Mesenchymal stem cell (in vitro differentiated cells and primary cell): ENCODE results near the gene MYL4.
"Not testable (repeated sequence)": the region's sequence is repeated elsewhere in the genome, so short reads cannot be mapped to it uniquely, and the experiment has no call there.

Experiments used
- DNase-seq: peaks from one replicate; pipeline ENCODE4 v3.0.0-alpha.2; 2013
- H2AFZ ChIP-seq: one replicate; pipeline ENCODE4 v1.6.1; 2013; ENCODE audit warnings: low read depth, mild to moderate bottlenecking, control low read depth, inconsistent platforms, low read length, moderate library complexity
- H2AK5ac ChIP-seq: 2 replicates; pipeline ENCODE4 v1.6.1; 2013; ENCODE audit warnings: low read length, moderate library complexity, mild to moderate bottlenecking, inconsistent platforms; ENCODE audit not compliant: severe bottlenecking
- H2BK120ac ChIP-seq: one replicate; pipeline ENCODE4 v1.6.1; 2013; ENCODE audit warnings: low read depth, mild to moderate bottlenecking, inconsistent platforms, low read length, moderate library complexity
- H2BK12ac ChIP-seq, 2 experiments: one replicate each; pipeline ENCODE4 v1.6.1; 2013; ENCODE audit warnings: inconsistent platforms in 2 of 2, low read length in 2 of 2, mild to moderate bottlenecking in 2 of 2, moderate library complexity in 2 of 2, control low read depth in 1 of 2
- H2BK15ac ChIP-seq: one replicate; pipeline ENCODE4 v1.6.1; 2013; ENCODE audit warnings: mild to moderate bottlenecking, low read depth, inconsistent platforms; ENCODE audit not compliant: poor library complexity, severe bottlenecking
- H2BK5ac ChIP-seq: 2 replicates; pipeline ENCODE4 v1.6.1; 2013; ENCODE audit warnings: low read depth, mild to moderate bottlenecking, low read length, control low read depth, inconsistent platforms; ENCODE audit not compliant: poor library complexity, severe bottlenecking
- H3K14ac ChIP-seq, 2 experiments: one replicate each; pipeline ENCODE4 v1.6.1; 2013; ENCODE audit warnings: inconsistent platforms in 2 of 2, low read length in 2 of 2, control low read depth in 1 of 2, mild to moderate bottlenecking in 1 of 2, moderate library complexity in 1 of 2
- H3K18ac ChIP-seq, 2 experiments: one replicate each; pipeline ENCODE4 v1.6.1; 2013; ENCODE audit warnings: inconsistent platforms in 2 of 2, low read length in 2 of 2, control low read depth in 1 of 2, low read depth in 1 of 2, mild to moderate bottlenecking in 1 of 2
- H3K23ac ChIP-seq, 2 experiments: one replicate each; pipeline ENCODE4 v1.6.1; 2013; ENCODE audit warnings: inconsistent platforms in 2 of 2, low read length in 2 of 2, mild to moderate bottlenecking in 2 of 2, moderate library complexity in 2 of 2, control low read depth in 1 of 2
- H3K27ac ChIP-seq: 2 replicates; pipeline ENCODE4 v1.5.1; 2013; ENCODE audit warnings: mild to moderate bottlenecking, moderate library complexity, low read length, control low read depth, inconsistent platforms; ENCODE audit not compliant: poor library complexity, severe bottlenecking
- H3K27me3 ChIP-seq, 2 experiments: 2 replicates each; pipeline versions ENCODE4 v1.6.1 to v1.7.0; 2013; ENCODE audit warnings: low read length in 2 of 2, mild to moderate bottlenecking in 2 of 2, moderate library complexity in 2 of 2, control low read depth in 1 of 2, inconsistent platforms in 1 of 2; ENCODE audit not compliant: control insufficient read depth in 1 of 2, insufficient read depth in 1 of 2
- H3K36me3 ChIP-seq, 2 experiments: 2 replicates each; pipeline versions ENCODE4 v1.6.1 to v1.7.0; 2013; ENCODE audit warnings: low read length in 2 of 2, control low read depth in 1 of 2, inconsistent platforms in 1 of 2, low read depth in 1 of 2, mild to moderate bottlenecking in 1 of 2; ENCODE audit not compliant: insufficient read depth in 2 of 2, control insufficient read depth in 1 of 2
- H3K4ac ChIP-seq, 2 experiments: one replicate each; pipeline ENCODE4 v1.6.1; 2013; ENCODE audit warnings: inconsistent platforms in 2 of 2, low read length in 2 of 2, mild to moderate bottlenecking in 2 of 2, moderate library complexity in 2 of 2, control low read depth in 1 of 2, low read depth in 1 of 2
- H3K4me1 ChIP-seq: 2 replicates; pipeline ENCODE4 v1.6.1; 2013; ENCODE audit warnings: low read depth, low read length, control low read depth; ENCODE audit not compliant: control insufficient read depth, insufficient read depth
- H3K4me2 ChIP-seq: 2 replicates; pipeline ENCODE4 v1.6.1; 2013; ENCODE audit warnings: low read length, mild to moderate bottlenecking, inconsistent platforms; ENCODE audit not compliant: poor library complexity, severe bottlenecking
- H3K4me3 ChIP-seq, 2 experiments: 2 replicates each; pipeline versions ENCODE4 v1.5.1 to v1.7.0; 2013; ENCODE audit warnings: low read length in 2 of 2, mild to moderate bottlenecking in 2 of 2, control low read depth in 1 of 2, low read depth in 1 of 2; ENCODE audit not compliant: insufficient read depth in 1 of 2
- H3K79me1 ChIP-seq: replicated peaks from 2 replicates; pipeline ENCODE4 v1.6.1; 2013; ENCODE audit warnings: mild to moderate bottlenecking, control low read depth, low read length, inconsistent platforms; ENCODE audit not compliant: poor library complexity, severe bottlenecking
- H3K9ac ChIP-seq: 2 replicates; pipeline ENCODE4 v1.7.0; 2013; ENCODE audit warnings: mild to moderate bottlenecking, low read length, moderate library complexity
- H3K9me3 ChIP-seq: 2 replicates; pipeline ENCODE4 v1.7.0; 2013; ENCODE audit warnings: mild to moderate bottlenecking, low read length; ENCODE audit not compliant: control insufficient read depth
- H4K8ac ChIP-seq: one replicate; pipeline ENCODE4 v1.6.1; 2013; ENCODE audit warnings: inconsistent platforms, mild to moderate bottlenecking, low read length, moderate library complexity
- H4K91ac ChIP-seq: one replicate; pipeline ENCODE4 v1.6.1; 2013; ENCODE audit warnings: mild to moderate bottlenecking, low read length, inconsistent platforms
- WGBS: methylation state at CpG from one replicate; pipeline ENCODE4 v1.1.7; 2013; ENCODE audit warnings: mixed read lengths; 5-methylcytosine and 5-hydroxymethylcytosine counted together

Gene MYL4

GRCh38 chr17:47223460-47223859 lies 14.3 kb downstream of the MYL4 start:
- Histone ChIP-seq H3K36me3 (no peaks in the 10 kb centered on the region), H3K4ac (peak overlapping the region in 1 of 2 experiments; percentile 0), H3K23ac (no peak overlapping the region), H3K14ac (no peak overlapping the region), H2BK12ac (peak overlapping the region; percentile 8 to 35), H3K9ac (no peak overlapping the region), H3K4me3 (no peak overlapping the region), H2AFZ (no peak overlapping the region), H2BK5ac (no peak overlapping the region), H3K27ac (no peak overlapping the region), H3K4me2 (no peak overlapping the region), H3K79me1 (no peaks in the 10 kb centered on the region), H4K8ac (no peak overlapping the region), H2AK5ac (peak overlapping the region; percentile 43), H2BK15ac (peak overlapping the region; percentile 37), H3K18ac (peak overlapping the region in 1 of 2 experiments; percentile 79), H2BK120ac (no peak overlapping the region), H3K9me3 (no peaks in the 10 kb centered on the region), H3K4me1 (peaks cover 5% of the 10 kb centered on the region), H3K27me3 (no peaks in the 10 kb centered on the region), H4K91ac (no peak overlapping the region)
- WGBS: 67% methylated on average over 5 of the region's 5 CpGs
- no peak for DNase-seq

- H3K4ac ChIP-seq, H4K8ac ChIP-seq, H4K91ac ChIP-seq, H3K14ac ChIP-seq, H3K36me3 ChIP-seq, H3K23ac ChIP-seq, H3K4me2 ChIP-seq, H2BK5ac ChIP-seq, H3K27ac ChIP-seq, H2AK5ac ChIP-seq, H3K18ac ChIP-seq, H2BK12ac ChIP-seq, H2AFZ ChIP-seq, H3K27me3 ChIP-seq, H3K9me3 ChIP-seq, DNase-seq, H3K4me1 ChIP-seq, H3K9ac ChIP-seq, H3K4me3 ChIP-seq, H3K79me1 ChIP-seq, H2BK15ac ChIP-seq, H2BK120ac ChIP-seq: not testable (repeated sequence)
- WGBS: 100% methylated on average over 2 of the region's 2 CpGs
Measured at GRCh38 chr17:47224077-47224476, 14.9 kb downstream of the MYL4 start.

- no peak overlapping the region for H3K23ac ChIP-seq
- no peak overlapping the region for H2BK15ac ChIP-seq
- peak overlapping the region; percentile 54 to 85 for H3K18ac ChIP-seq
- peak overlapping the region; percentile 81 for H3K9ac ChIP-seq
- H2BK5ac ChIP-seq: no peak overlapping the region
- H3K36me3 ChIP-seq: no peaks in the 10 kb centered on the region
- H2BK12ac ChIP-seq: peak overlapping the region; percentile 68 to 78
- H3K79me1 ChIP-seq: no peaks in the 10 kb centered on the region
- H2AK5ac ChIP-seq: peak overlapping the region; percentile 79
- no peak overlapping the region for H3K14ac ChIP-seq
- H3K27ac ChIP-seq: peak overlapping the region; percentile 86
- H2AFZ ChIP-seq: no peak overlapping the region
- no peak overlapping the region for H3K4me3 ChIP-seq
- H4K91ac ChIP-seq: no peak overlapping the region
- H2BK120ac ChIP-seq: peak overlapping the region; percentile 50
- peak; percentile 56 for DNase-seq
- WGBS: 56% methylated on average over 1 of the region's 1 CpG
- H3K4ac ChIP-seq: peak overlapping the region; percentile 54 to 57
- H3K9me3 ChIP-seq: no peaks in the 10 kb centered on the region
- peak overlapping the region; percentile 71 for H4K8ac ChIP-seq
- no peaks in the 10 kb centered on the region for H3K27me3 ChIP-seq
- H3K4me1 ChIP-seq: peaks cover 5% of the 10 kb centered on the region
- no peak overlapping the region for H3K4me2 ChIP-seq
Measured at GRCh38 chr17:47224966-47225365, 15.8 kb downstream of the MYL4 start.

DNA sequence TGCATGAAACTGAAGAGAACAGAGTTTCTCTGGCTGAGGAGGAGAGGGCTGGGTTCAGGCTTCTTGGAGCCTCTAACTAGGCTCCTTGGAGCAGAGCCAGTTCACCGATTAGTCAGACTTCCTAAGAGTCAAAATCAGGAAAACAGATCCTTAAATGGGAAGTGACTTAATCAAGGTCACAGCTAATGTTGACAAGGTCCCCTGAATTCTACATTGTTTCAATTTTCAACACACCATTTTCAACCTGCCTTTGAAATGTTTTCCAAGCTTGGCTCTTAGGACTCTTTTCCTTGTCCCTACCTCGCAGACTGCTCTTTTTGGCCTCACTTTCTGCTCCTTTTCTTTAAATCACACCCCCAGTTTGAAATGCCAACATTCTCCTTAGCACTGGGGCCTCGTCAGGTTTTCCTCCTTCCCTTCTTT lies 16.3 kb downstream of the MYL4 start:
- 18% methylated on average over 2 of the region's 3 CpGs for WGBS
- no peak overlapping the region for H2AFZ ChIP-seq

More for the DNA sequence above, 16.3 kb downstream of the MYL4 start:
- peak overlapping the region in 1 of 2 experiments; percentile 28 for H3K4me3 ChIP-seq
- H2BK5ac ChIP-seq: no peak overlapping the region
- peak; percentile 91 for DNase-seq
- no peak overlapping the region for H3K14ac ChIP-seq
- peaks cover 6% of the 10 kb centered on the region for H3K4me1 ChIP-seq
- no peak overlapping the region for H4K91ac ChIP-seq
- no peak overlapping the region for H4K8ac ChIP-seq
- no peak overlapping the region for H3K4me2 ChIP-seq
- H3K4ac ChIP-seq: peak overlapping the region in 1 of 2 experiments; percentile 57
- H3K36me3 ChIP-seq: no peaks in the 10 kb centered on the region
- peak overlapping the region in 1 of 2 experiments; percentile 78 for H2BK12ac ChIP-seq
- H2BK15ac ChIP-seq: no peak overlapping the region
- peak overlapping the region; percentile 35 for H2BK120ac ChIP-seq
- no peak overlapping the region for H2AK5ac ChIP-seq
- H3K79me1 ChIP-seq: no peaks in the 10 kb centered on the region
- H3K27me3 ChIP-seq: no peaks in the 10 kb centered on the region
- H3K23ac ChIP-seq: no peak overlapping the region
- no peaks in the 10 kb centered on the region for H3K9me3 ChIP-seq
- H3K9ac ChIP-seq: peak overlapping the region; percentile 81
- peak overlapping the region; percentile 86 for H3K27ac ChIP-seq
- H3K18ac ChIP-seq: peak overlapping the region in 1 of 2 experiments; percentile 85
